Activated CD4-positive, alpha-beta T cell treated with anti-CD3 and anti-CD28 coated beads, Interleukin-2, amount 50 U/mL, for 4 hours (primary cell): ENCODE measurements around the gene CROCC2.

Experiments used
- DNase-seq, 2 experiments: peaks; one replicate each; pipeline ENCODE4 v3.0.0-alpha.2; 2020

The CROCC2 gene

GRCh38 chr2:240925191-240925567 lies 19.0 kb downstream of the CROCC2 start:
- DNase-seq, result no peak

GRCh38 chr2:240925568-240926515 lies 19.7 kb downstream of the CROCC2 start:
- no peak for DNase-seq

DNA sequence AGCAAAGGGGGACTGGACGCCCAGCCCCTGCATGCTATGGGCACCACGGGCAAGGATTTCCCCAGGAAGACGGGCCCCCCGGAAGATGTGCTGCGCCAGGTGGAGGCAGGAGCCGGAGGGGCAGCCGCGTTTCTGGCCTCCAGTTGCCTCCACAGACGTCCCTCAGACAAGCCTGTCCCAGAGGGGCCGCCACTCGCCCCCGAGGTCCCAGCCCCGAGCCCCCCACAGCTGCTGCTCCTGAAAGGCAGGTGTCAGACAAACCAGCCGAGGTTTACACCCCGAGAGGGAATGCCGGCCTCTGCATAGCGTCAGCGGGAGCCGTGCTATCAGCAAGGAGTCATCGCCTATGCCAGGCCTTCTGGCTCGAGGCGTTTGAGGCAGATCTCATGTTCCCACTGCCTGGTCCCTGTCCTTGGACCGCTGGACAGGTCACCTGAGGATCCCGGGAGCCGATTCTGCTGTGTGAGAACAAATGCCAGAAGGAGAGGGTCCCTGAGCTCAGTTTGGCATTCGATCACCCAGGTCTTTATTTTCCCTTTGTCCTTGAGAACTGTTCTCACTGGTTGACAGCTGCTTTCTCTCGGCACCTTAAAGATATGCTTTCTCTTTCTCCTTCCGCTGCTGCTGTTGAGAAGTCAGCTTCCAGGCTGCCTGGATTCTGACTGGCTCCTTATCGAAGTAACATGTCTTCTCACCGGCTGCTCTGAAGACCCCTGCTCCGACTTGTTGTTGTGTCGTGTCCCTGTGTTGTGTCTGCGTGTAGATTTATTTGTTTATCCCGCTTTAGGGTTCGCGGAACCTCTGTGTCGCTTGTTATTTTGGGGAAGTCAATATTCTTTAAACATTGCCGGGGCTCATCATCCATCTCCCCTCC lies 20.6 kb downstream of the CROCC2 start:
- no peak for DNase-seq

- DNase-seq, result no peak
These were observed 21.2 kb downstream of the CROCC2 start for GRCh38 chr2:240927390-240927781.

DNA sequence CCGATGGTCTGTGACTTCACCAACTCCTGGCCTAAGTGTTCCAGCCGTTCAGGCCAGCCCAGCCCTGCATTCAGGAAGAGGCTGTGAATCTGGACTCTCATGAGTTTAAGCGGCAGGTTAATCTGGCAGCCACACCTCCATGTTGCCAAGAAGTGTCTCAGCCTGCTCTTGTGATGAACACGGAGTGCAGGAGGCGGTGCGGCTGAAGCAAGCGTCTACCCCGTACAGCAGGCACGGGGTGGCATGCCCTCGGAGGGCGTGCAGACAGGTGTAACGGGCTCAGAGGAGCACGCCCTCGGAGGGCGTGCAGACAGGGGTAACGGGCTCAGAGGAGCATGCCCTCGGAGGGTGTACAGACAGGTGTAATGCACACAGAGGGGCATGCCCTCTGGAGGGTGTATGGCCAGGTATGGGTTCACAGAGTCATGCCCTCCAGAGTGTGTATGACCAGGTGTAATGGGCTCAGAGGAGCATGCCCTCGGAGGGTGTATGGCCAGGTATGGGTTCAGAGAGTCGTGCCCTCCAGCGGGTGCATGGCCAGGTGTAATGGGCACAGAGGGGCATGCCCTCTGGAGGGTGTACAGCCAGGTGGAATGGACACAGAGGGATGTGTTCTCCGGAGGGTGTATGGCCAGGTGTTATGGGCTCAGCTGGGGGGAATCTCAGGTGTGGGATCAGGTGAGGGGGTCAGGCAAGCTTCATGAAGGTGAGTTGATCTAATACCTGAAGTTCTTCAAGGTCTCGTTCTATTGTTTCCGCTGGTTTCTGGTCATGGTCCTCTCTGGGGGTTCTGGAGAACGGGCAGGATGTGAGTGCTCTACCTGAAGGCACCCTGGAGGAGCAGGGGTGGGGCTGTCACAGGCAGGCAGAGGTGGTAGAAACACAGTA lies 22.6 kb downstream of the CROCC2 start:
- DNase-seq, result no peak

GRCh38 chr2:240929364-240930095 lies 23.4 kb downstream of the CROCC2 start:
- no peak for DNase-seq

DNA sequence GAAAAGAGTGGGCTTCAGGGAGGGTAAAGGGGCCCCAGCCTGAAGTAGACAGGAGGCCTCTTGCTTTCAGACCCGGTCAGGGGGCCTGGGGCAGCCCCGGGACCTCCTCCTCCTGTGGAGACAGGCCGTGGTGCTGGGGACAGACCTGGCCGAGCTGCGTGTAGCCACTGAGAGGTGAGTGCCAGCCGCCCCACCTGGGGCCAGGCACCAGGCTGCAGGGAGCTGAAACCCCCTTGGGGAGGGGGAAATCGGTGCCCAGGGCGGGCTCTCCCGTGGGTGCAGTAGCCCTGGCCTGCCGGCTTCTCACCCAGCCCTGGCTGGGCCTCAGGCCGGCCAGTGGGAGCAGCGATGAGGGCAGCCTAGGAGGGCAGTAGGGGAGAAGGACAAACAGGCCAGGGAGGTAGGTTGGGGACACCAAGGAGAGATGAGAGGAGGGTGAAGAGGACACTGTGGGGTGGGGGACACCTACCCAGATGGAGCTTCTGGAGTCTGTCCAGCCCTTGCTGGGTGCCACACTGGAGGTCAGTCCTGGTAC lies 24.0 kb downstream of the CROCC2 start:
- DNase-seq, result no peak

DNA sequence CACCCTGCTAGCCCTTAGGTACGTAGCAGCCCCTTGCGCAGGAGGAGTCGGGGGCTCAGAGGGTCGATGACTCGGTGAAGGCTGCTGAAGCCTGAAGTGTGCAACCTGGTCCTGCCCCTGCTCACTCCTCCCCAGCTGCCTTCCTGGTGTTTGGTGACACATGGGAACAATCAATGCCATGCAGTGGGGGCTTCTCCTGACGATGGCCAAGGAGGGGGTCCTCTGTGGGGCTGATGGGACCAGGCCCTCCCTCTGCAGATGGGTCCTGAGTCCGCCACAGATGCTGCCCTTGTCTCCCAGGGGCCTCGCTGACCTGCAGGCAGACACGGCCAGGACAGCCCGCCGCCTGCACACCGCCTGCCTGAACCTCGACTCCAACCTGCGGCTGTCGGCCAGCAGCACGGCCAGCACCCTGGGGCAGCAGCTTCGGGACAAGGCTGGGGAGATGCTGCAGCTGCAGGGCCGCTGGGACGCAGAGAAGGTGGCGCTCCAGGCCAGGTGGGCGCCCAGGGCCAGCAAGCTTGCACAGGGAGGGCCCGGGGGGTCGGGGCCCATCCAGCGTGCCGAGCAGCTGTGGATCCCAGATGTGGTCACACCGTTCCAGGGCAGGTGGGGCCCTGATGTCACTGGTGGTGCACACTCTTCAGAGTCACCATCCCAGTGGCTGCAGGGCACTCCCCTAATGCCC lies 24.6 kb downstream of the CROCC2 start:
- no peak for DNase-seq

DNA sequence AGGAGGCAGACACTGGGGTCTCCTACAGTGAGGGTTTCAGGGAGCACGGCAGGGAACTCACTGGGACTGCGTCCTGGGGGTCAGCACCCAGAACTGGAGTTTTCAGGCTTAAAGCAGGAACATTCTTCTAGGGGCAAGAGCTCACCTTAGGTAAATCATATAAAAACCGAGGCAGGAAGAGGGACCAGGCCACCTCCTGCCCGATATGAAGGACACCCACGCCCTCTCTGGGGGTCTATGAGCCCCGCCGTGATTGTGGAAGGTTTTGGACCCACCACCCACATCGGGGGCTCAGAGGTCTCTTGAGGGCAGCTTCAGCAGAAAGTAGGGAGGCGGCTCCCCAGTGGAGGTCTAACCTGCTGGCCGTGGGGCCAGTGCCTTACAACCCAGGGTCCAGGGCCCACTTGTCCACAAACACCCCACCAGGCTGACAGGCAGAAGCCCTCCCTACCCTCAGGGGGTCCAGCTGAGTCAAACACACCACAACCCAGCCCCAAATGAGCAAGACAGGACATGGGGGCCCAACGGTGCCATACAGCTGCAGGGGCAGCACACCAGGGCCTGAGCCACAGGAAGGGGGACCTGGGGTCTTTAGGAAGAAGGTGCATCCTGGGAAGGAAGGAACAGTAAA lies 25.3 kb downstream of the CROCC2 start:
- DNase-seq, result no peak

DNA sequence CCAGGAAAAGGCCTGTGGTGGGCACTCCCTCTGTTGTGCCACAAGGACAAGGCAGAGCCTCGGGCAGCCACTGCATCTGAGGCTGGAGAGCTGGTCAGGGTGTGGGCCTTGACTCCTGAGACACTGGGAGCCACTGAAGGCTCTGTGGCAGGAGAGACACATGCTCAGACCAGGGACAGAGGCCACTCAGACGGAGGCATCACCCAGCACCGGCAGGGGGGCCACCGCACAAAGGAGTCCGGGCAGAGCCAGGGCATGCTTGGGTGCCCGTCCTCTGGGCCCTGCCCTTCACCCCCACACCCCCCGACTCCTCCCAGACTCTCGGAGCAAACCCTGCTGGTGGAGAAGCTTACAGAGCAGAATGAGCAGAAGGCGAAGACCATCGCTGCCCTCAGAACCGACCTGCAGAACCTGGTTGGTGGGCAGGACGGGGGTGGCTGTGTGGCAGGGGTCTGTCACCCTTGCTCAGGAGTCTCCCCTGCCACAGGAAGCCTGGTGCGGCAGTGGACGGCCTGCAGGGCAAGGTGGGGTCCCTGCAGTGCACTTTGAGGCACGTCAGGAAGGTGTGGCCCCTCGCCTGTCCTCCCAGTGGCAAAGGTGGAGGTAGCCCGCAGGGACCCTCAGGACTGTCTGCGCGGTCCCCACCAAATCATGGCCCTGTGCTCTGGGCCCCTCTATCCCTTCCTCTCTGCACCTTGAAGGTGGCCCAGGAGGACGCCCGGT lies 26.0 kb downstream of the CROCC2 start:
- DNase-seq, result no peak

- no peak for DNase-seq
These were observed 26.6 kb downstream of the CROCC2 start for GRCh38 chr2:240932724-240933047.

DNA sequence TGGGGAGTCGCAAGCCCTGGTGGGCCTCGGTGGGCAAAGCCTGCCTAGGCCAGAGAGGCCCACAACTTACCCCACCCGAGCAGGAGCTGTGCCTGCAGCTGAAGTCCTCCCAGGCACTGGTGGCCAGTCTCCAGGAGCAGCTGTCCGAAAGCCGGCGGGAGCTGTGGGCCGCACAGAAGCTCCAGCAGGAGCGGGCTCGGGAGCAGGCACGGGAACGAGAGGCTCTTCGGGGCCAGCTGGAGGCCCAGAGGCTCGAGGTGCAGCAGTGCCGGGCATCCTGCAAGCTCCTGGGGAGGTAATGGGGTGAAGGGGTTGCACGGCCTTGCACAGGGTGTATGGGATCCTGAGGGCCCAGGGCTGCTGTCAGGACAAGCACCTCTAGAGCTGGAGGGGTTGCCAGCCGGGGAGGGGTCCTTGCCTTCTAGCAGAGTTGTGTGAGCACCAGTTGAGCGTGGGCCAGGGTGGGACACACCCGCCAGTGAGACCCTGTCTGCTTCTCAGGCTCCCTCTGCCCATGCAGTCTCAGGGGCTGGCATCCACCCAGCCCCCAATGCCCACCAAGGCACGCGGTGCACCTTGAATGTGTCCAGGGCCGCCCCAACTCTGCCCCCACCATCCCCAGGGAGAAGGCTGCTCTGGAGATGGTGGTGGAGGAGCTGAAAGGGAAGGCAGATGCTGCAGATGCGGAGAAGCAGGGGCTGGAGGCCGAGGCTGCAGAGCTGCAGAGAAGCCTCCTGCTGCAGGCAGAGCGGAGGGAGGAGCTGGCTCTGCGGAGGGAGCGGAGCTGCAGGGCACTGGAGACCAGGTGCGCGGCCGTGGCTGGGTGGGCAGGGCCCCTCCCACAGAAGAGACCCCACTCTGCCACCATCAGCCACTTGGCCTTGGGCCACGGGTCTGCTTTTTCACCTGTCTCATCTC lies 27.2 kb downstream of the CROCC2 start:
- DNase-seq, result no peak

- no peak for DNase-seq
These were observed 28.0 kb downstream of the CROCC2 start for GRCh38 chr2:240933966-240934700.

DNA sequence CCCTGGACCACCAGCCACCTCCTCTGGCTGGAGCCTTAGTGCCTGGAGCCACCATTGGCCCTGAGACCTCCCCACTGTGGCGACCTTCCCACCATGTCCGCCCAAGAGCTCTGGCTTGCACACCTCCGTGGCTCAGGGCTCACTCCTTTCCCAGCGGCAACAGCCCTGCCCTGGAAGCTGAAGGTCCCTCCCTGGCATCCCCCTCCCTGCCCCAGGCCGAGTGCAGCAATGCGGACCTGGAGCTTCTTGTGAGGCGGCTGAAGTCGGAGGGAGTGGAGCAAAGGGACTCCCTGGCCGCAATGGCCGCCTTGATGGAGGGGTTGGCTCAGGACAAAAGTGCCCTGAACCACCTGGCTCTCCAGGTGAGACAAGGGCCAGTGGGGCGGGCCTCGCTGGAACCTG lies 28.6 kb downstream of the CROCC2 start:
- no peak for DNase-seq

DNA sequence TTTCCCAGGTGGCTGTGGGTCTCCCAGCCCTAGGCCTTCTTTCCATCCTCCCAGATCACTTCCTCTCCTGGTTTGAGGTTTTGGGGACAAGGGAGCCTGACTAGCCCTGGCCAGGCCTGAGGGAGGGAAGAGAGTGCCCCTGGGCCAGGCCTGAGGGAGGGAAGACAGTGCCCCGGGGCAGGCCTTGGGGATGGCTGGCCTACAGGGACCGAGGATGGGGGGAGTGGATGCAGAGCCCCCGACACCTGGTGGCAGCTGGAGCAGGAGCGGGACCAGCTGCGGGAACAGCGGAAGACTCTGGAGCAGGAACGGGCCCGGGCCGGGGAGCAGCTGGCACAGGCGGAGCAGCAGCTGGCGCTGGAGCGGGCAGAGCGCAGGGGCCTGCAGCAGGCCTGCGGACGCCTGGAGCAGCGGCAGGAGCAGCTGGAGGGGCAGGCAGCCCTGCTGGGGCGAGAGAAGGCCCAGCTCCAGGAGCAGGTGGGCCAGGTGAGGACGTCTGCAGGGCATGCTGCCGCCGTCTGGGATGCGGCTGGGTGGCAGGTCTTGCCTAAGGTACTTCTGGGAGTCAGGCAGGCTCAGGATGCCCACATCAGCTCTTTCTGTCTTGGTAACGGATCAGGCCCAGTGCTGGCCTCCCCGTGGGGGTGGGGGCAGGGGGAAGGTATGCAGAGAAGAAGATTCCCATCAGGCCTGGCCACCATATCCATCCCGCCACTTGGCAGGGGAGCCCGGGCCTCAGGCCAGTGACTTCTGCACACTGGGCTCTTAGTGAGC lies 29.2 kb downstream of the CROCC2 start:
- no peak for DNase-seq

- DNase-seq, result no peak
These were observed 30.0 kb downstream of the CROCC2 start for GRCh38 chr2:240936106-240936505.

DNA sequence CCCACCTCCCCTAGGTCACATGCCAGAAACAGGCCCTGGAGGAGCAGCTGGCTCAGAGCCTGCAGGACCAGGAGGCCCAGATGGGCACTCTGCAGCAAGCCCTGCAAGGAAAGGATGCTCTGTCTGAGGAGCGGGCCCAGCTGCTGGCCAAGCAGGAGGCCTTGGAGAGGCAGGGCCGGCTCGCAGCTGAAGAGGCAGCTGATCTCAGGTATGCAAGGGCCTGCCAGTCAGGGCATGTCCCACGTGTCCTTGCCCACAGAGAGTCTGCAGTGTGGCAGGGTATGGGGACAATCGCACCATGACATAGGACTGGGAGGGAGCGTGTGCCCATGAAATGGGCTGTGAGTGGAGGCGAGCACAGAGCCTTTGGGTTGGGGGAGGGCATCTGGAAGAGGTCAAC lies 39.9 kb downstream of the CROCC2 start:
- no peak for DNase-seq
